ENCODE results near the gene PPIP5K2.
A peak's percentile ranks its signal among the peaks of the same experiment; 100 is the strongest.

DNA sequence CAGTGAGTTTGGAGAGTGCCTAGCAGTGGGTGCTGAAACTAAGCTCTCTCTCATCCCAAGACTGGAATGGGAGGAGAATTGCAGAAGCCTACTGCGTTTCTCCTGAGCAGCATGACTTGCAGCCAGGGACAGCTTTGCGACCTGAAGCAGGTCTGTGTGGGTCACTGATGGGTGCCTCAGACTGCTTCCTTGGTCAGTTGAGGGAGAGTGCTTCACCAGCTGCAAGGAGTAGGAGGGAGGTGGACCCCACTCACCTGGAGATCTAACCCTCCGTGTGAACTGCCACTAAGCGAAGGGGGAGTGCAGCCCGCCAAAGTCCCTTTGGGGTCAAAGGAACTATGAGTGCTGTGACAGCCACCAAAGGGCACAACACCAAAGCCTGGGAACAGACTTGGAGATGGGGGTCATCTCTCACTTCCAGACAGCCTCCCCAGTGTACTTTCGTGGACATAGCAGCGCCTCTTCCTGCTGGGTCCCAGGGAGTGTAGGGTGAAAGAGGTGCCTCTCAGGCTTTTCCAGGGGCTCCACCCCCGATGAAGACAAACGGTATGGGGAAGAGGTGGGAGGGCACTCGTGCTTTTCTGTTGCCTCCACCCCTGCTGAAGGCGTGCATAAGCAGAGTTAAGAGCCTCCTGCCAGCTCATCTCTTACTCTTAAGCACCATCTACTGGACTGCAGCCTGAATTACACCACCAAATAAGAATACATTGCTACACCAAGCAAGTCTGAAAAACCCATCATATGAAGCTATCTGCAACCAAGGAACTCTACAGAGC lies 104.2 kb downstream of the PPIP5K2 start:
- TF ChIP-seq POLR2A (IDR thresholded peaks at IDR 0.05) (no peak), CTCF (IDR thresholded peaks at IDR 0.05) (peak in 5 of 6 experiments; percentile 11 to 80 (median 75))
